Measurements from ENCODE around the gene PZP. TPM values are rescaled to one million over a fixed set of nuclear protein-coding genes. Genes with fewer than 3 reads are reported as not detected.
"Not testable (repeated sequence)": the region's sequence is repeated elsewhere in the genome, so short reads cannot be mapped to it uniquely, and the experiment has no call there.

Gene PZP
- total RNA-seq, 1 experiment from 2014 or later = not detected

- DNase-seq (ENCODE audit: low read depth) = no peak
Measured at GRCh38 chr12:9184276-9184675, 23.9 kb downstream of the PZP start.

- no peak for DNase-seq (ENCODE audit: low read depth)
Measured at GRCh38 chr12:9180810-9181209, 27.4 kb downstream of the PZP start.

GRCh38 chr12:9179781-9180180 lies 28.4 kb downstream of the PZP start:
- no peak for DNase-seq (ENCODE audit: low read depth)

- DNase-seq (ENCODE audit: low read depth) = peak; percentile 9
Measured at GRCh38 chr12:9169979-9170634, 38.1 kb downstream of the PZP start.

- DNase-seq (ENCODE audit: low read depth) = not testable (repeated sequence)
Measured at GRCh38 chr12:9167345-9167744, 40.9 kb downstream of the PZP start.

GRCh38 chr12:9163392-9163791 lies 44.8 kb downstream of the PZP start:
- DNase-seq (ENCODE audit: low read depth) = peak; percentile 65

GRCh38 chr12:9156119-9156518 lies 52.1 kb downstream of the PZP start:
- DNase-seq (ENCODE audit: low read depth) = no peak

- DNase-seq (ENCODE audit: low read depth) = no peak
Measured at GRCh38 chr12:9149372-9149771, 58.8 kb downstream of the PZP start.

GRCh38 chr12:9148926-9149325 lies 59.3 kb downstream of the PZP start:
- DNase-seq (ENCODE audit: low read depth) = no peak

- no peak for DNase-seq (ENCODE audit: low read depth)
Measured at GRCh38 chr12:9147461-9147860, 60.7 kb downstream of the PZP start.

GRCh38 chr12:9144730-9145106 lies 63.5 kb downstream of the PZP start:
- DNase-seq (ENCODE audit: low read depth) = no peak

GRCh38 chr12:9143929-9144729 lies 64.1 kb downstream of the PZP start:
- no peak for DNase-seq (ENCODE audit: low read depth)

GRCh38 chr12:9143137-9143536 lies 65.1 kb downstream of the PZP start:
- no peak for DNase-seq (ENCODE audit: low read depth)

GRCh38 chr12:9139588-9140290 lies 68.5 kb downstream of the PZP start:
- DNase-seq (ENCODE audit: low read depth) = not testable (repeated sequence)

GRCh38 chr12:9135903-9136310 lies 72.3 kb downstream of the PZP start:
- DNase-seq (ENCODE audit: low read depth) = no peak

GRCh38 chr12:9134981-9135628 lies 73.1 kb downstream of the PZP start:
- peak; percentile 35 for DNase-seq (ENCODE audit: low read depth)

- DNase-seq (ENCODE audit: low read depth) = no peak
Measured at GRCh38 chr12:9133216-9133916, 74.8 kb downstream of the PZP start.

GRCh38 chr12:9132008-9132535 lies 76.1 kb downstream of the PZP start:
- DNase-seq (ENCODE audit: low read depth) = no peak

- DNase-seq (ENCODE audit: low read depth) = no peak
Measured at GRCh38 chr12:9130244-9130643, 78.0 kb downstream of the PZP start.

GRCh38 chr12:9127936-9128663 lies 80.1 kb downstream of the PZP start:
- no peak for DNase-seq (ENCODE audit: low read depth)

All from HT1080 (cell line).